Neural cell (in vitro differentiated cells): ENCODE data around the gene DLK1.

ENCODE experiments used
- EP300 ChIP-seq: fragments of 450-650 bp; conservative IDR thresholded peaks from 2 replicates; pipeline ENCODE4 v1.6.1; 2014; ENCODE audit warnings: antibody characterized with exemption, mild to moderate bottlenecking, moderate library complexity; ENCODE audit not compliant: poor library complexity, severe bottlenecking
- EZH2 ChIP-seq: fragments of 200-600, 300-800 bp; shearing (Covaris generic), sonication (generic); IDR thresholded peaks from 2 replicates; pipeline ENCODE4 v1.6.1; 2014; ENCODE audit warnings: antibody characterized with exemption, low read length, borderline replicate concordance, mild to moderate bottlenecking; ENCODE audit not compliant: insufficient read depth, poor library complexity, severe bottlenecking
- POLR2AphosphoS5 ChIP-seq: IDR thresholded peaks from 2 replicates; pipeline ENCODE4 v1.6.1; 2012
- RAD21 ChIP-seq: fragments of 450-650 bp; conservative IDR thresholded peaks from 2 replicates; pipeline ENCODE4 v1.6.1; 2014; ENCODE audit warnings: antibody characterized with exemption, mild to moderate bottlenecking, moderate library complexity
- SMC3 ChIP-seq: fragments of 450-650 bp; conservative IDR thresholded peaks from 2 replicates; pipeline ENCODE4 v1.6.1; 2014; ENCODE audit warnings: antibody characterized with exemption, mild to moderate bottlenecking, moderate library complexity; ENCODE audit not compliant: poor library complexity
- TAF1 ChIP-seq: IDR thresholded peaks from 2 replicates; pipeline ENCODE4 v1.6.1; 2012; ENCODE audit warnings: low read depth
- TF ChIP-seq, protein P1 (sequence below): fragments of 450-650 bp; IDR thresholded peaks from 2 replicates; pipeline ENCODE4 v1.5.1; 2014; ENCODE audit warnings: antibody characterized with exemption, mild to moderate bottlenecking, moderate library complexity; ENCODE audit not compliant: poor library complexity, severe bottlenecking
- TF ChIP-seq, protein P2 (sequence below): IDR thresholded peaks from 2 replicates; pipeline ENCODE4 v1.6.1; 2012; ENCODE audit warnings: borderline replicate concordance

DNA sequence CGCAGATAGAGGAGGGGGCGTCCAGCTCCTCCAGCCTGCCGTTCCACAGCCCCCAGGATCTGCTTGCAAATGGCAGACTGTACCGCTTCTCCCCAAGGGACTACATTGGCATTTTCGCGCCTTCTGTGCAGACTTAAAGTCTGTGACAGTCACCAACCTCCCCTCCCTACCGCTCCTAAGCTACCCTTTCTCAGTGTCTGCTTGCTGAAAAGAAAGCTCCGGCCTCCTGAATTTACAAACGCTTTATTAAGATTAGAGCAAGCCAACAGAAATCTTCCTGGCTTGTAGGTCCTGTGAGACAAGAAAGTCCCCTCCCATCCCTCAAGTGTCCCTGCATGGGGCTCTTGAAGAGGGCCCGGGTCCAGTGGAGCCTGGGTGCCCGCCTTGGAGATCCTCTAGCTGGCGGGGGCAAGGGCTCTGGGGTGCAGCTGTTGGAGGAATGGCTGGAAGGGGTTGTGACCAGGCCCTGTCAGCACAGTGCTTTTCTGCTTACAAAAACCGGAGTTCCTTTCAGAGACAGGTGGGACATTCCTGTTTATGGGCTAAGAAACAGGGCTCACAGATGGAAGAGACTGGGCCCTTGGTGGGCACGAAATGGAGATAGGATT, 2.8 kb upstream of the DLK1 start:
- TF ChIP-seq, protein P1, sequence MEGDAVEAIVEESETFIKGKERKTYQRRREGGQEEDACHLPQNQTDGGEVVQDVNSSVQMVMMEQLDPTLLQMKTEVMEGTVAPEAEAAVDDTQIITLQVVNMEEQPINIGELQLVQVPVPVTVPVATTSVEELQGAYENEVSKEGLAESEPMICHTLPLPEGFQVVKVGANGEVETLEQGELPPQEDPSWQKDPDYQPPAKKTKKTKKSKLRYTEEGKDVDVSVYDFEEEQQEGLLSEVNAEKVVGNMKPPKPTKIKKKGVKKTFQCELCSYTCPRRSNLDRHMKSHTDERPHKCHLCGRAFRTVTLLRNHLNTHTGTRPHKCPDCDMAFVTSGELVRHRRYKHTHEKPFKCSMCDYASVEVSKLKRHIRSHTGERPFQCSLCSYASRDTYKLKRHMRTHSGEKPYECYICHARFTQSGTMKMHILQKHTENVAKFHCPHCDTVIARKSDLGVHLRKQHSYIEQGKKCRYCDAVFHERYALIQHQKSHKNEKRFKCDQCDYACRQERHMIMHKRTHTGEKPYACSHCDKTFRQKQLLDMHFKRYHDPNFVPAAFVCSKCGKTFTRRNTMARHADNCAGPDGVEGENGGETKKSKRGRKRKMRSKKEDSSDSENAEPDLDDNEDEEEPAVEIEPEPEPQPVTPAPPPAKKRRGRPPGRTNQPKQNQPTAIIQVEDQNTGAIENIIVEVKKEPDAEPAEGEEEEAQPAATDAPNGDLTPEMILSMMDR = no peak
- TF ChIP-seq, protein P2, sequence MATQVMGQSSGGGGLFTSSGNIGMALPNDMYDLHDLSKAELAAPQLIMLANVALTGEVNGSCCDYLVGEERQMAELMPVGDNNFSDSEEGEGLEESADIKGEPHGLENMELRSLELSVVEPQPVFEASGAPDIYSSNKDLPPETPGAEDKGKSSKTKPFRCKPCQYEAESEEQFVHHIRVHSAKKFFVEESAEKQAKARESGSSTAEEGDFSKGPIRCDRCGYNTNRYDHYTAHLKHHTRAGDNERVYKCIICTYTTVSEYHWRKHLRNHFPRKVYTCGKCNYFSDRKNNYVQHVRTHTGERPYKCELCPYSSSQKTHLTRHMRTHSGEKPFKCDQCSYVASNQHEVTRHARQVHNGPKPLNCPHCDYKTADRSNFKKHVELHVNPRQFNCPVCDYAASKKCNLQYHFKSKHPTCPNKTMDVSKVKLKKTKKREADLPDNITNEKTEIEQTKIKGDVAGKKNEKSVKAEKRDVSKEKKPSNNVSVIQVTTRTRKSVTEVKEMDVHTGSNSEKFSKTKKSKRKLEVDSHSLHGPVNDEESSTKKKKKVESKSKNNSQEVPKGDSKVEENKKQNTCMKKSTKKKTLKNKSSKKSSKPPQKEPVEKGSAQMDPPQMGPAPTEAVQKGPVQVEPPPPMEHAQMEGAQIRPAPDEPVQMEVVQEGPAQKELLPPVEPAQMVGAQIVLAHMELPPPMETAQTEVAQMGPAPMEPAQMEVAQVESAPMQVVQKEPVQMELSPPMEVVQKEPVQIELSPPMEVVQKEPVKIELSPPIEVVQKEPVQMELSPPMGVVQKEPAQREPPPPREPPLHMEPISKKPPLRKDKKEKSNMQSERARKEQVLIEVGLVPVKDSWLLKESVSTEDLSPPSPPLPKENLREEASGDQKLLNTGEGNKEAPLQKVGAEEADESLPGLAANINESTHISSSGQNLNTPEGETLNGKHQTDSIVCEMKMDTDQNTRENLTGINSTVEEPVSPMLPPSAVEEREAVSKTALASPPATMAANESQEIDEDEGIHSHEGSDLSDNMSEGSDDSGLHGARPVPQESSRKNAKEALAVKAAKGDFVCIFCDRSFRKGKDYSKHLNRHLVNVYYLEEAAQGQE = no peak
- TF ChIP-seq EZH2 (no peak), POLR2AphosphoS5 (peak; percentile 40), SMC3 (peak; percentile 18), EP300 (no peak), RAD21 (no peak), TAF1 (no peak)
